HepG2 (cell line): ENCODE results near the gene RASGRP1.

Source experiments
- MED1 ChIP-seq: sonication (generic); formaldehyde crosslinking; IDR thresholded peaks from 2 replicates; pipeline ENCODE4 v1.4.0; 2020; ENCODE audit warnings: missing genetic modification reagents
- NR2F2 ChIP-seq: IDR thresholded peaks from 2 replicates; pipeline ENCODE4 v1.6.1; 2012; ENCODE audit warnings: low read depth, inconsistent platforms, borderline replicate concordance
- RXRA ChIP-seq: sonication (generic); formaldehyde crosslinking; IDR thresholded peaks from 2 replicates; pipeline ENCODE4 v1.5.1; 2020; ENCODE audit warnings: missing genetic modification reagents

DNA sequence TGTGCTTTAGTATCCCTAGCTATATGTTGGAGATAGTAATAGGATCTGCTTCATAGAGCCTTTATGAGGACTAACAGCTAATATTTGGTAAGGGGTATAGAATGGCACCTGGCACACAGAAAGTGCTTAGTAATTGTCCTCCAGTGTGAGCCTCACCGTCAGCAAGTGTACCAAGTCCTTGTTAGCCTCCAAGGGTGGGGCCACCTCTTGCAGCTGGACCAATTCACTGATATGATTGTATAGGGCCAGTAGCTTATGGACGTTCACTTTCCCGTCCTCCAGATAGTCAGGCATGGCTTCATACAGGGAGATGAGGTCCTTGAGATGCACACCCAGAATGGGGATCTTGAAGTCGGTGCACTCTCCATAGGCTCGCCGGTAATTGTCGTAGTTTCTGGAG, 57.0 kb downstream of the RASGRP1 start:
- TF ChIP-seq NR2F2 (no peak), RXRA (CRISPR knock-in tag) (no peak), MED1 (CRISPR knock-in tag) (no peak)
